Glutamatergic neuron (in vitro differentiated cells): ENCODE data around the gene ANO9. TPM values are rescaled to one million over a fixed set of nuclear protein-coding genes. Genes with fewer than 3 reads are reported as not detected.

ENCODE experiments used
- DNase-seq: peaks from one replicate; pipeline ENCODE4 v3.0.0; 2022
- H3K27ac Mint-ChIP-seq: one replicate; pipeline ENCODE4 v1.8.0; 2020; ENCODE audit warnings: mild to moderate bottlenecking, mixed read lengths, inconsistent platforms; ENCODE audit not compliant: unreplicated experiment
- H3K27me3 Mint-ChIP-seq: one replicate; pipeline ENCODE4 v1.8.0; 2020; ENCODE audit warnings: mild to moderate bottlenecking, moderate library complexity, mixed read lengths, inconsistent platforms; ENCODE audit not compliant: unreplicated experiment
- H3K36me3 Mint-ChIP-seq: one replicate; pipeline ENCODE4 v1.8.0; 2020; ENCODE audit warnings: mild to moderate bottlenecking, mixed read lengths, inconsistent platforms; ENCODE audit not compliant: unreplicated experiment
- H3K4me1 Mint-ChIP-seq: one replicate; pipeline ENCODE4 v1.8.0; 2020; ENCODE audit warnings: mild to moderate bottlenecking, low read depth, mixed read lengths, inconsistent platforms; ENCODE audit not compliant: unreplicated experiment
- H3K4me3 Mint-ChIP-seq: one replicate; pipeline ENCODE4 v1.8.0; 2020; ENCODE audit warnings: mild to moderate bottlenecking, mixed read lengths, inconsistent platforms; ENCODE audit not compliant: unreplicated experiment
- H3K9me3 Mint-ChIP-seq: one replicate; pipeline ENCODE4 v1.8.0; 2020; ENCODE audit warnings: mild to moderate bottlenecking, moderate library complexity, mixed read lengths, inconsistent platforms; ENCODE audit not compliant: unreplicated experiment
- total RNA-seq: library from RNA; stranded (reverse); fragmentation: NEBNext Ultra II Directional; extraction: Animal tissue kit (Norgen Biotek cat#: 25700); gene quantifications from one replicate; pipeline ENCODE4 v1.2.1, GENCODE V29; 2021; ENCODE audit not compliant: unreplicated experiment
- TF ChIP-seq, protein P1 (sequence below): fragments of 200-600 bp; sonication (generic); IDR thresholded peaks from one replicate; pipeline ENCODE4 v1.5.0; 2021; ENCODE audit not compliant: partially characterized antibody, unreplicated experiment

The ANO9 gene
- total RNA-seq, 1 donor from 2014 or later, result 1.8 TPM

DNA sequence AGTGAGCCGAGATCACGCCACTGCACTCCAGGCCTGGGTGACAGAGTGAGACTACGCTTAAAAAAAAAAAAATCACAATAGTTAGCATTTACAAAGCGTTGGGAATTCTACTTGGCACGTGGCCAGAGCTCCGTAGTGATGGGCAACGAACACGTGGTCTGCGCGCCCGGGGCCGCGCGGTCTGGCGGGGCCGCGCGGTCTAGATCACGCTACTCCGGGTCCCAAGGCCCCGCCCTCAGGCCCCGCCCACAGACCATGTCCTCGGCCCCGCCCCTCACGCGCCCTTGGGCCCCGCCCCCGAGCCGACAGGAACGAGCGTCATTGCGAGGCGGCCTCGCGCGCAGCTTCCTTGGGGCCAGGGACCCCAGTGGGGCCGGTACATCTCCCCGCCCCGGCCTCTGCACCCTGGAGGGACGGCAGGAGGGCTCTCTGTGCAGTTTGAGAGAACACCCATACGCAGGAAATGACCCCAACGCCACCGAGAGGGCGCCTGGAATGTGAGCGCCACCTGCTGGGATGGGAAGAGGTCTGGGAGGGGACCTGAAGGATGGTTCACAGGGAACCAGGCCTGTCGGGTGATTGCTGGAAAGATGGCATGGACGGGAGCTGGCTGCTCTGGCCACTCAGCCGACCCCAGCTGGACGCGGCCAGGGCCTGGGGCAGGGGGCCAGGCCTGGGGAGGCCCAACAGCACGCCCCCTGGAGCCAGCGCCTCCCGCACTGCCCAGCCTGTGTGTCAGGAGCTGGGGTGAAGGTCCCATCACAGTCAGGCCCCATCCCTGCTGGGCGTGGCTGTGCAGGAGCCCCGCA is 6.3 kb upstream of the ANO9 start:
- Mint-ChIP-seq H3K4me3 (peak overlapping the region; percentile 77), H3K27ac (peak overlapping the region; percentile 86), H3K4me1 (peaks cover 13% of the 10 kb centered on the region), H3K27me3 (peaks cover 13% of the 10 kb centered on the region), H3K36me3 (no peaks in the 10 kb centered on the region), H3K9me3 (peaks cover 7% of the 10 kb centered on the region)
- TF ChIP-seq, protein P1, sequence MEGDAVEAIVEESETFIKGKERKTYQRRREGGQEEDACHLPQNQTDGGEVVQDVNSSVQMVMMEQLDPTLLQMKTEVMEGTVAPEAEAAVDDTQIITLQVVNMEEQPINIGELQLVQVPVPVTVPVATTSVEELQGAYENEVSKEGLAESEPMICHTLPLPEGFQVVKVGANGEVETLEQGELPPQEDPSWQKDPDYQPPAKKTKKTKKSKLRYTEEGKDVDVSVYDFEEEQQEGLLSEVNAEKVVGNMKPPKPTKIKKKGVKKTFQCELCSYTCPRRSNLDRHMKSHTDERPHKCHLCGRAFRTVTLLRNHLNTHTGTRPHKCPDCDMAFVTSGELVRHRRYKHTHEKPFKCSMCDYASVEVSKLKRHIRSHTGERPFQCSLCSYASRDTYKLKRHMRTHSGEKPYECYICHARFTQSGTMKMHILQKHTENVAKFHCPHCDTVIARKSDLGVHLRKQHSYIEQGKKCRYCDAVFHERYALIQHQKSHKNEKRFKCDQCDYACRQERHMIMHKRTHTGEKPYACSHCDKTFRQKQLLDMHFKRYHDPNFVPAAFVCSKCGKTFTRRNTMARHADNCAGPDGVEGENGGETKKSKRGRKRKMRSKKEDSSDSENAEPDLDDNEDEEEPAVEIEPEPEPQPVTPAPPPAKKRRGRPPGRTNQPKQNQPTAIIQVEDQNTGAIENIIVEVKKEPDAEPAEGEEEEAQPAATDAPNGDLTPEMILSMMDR, result peak; percentile 74
- peak; percentile 96 for DNase-seq

DNA sequence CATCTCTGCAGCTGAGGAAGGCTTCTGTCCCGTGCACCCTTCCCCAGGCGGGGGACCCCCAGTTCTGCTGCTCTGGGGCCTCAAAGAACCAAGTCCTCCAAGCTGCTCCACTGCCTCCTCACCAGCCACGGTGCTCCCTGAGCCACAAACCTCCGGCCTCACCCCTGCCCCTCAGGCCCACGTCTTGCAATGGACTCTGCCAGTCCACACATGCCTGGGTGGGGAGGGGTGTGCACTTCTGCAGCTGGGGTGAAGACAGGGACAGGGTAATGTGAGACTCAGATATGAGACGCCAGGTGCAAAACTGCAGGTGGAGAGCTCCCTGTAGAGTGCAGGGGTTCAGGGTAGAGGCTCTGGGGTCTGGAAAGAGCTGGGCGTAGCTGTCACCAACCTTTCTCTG is 5.1 kb upstream of the ANO9 start:
- TF ChIP-seq, protein P1, result no peak
- Mint-ChIP-seq H3K9me3 (peaks cover 7% of the 10 kb centered on the region), H3K4me1 (peaks cover 9% of the 10 kb centered on the region), H3K27me3 (peaks cover 9% of the 10 kb centered on the region), H3K4me3 (no peak overlapping the region), H3K27ac (no peak overlapping the region), H3K36me3 (no peaks in the 10 kb centered on the region)
- DNase-seq, result no peak

DNA sequence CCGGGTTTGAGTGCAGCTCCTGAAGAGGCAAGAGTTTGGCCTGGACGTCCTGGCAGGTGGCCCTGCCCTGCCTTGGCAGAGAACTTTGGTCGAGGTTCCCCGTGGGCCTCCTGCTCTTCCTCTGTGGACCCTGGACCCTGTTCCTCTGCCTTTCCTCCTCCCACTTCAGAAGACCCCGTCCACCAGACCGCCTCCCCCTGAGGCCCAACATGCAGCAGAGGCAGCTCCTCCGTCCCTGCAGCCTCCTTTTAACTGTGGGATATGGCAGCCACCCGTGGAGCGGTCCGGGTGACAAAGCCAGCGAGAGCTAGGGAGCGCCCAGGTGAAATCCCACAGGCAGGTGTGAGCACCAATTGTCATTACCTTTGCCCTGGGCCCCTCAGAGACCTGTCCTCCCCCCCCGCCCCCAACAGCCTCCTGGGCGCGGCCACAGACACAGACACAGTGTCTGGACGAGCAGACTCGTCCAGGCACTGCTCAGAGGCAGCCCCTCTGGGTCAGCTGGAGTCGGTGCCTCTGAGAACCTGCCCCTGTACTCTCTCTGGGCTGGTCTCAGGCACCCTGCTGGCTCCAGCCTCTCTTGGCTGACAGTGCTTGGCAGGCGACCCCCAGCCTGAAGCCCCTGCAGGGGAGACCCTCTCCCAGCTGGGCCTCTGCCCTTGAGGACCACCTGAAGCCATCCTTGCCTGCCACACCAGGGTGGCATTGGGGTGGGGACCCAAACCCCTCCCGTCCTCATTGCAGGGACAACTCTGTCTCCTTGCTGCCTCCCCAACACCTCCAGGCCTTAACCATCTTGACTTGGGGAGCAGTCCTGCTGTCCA is 4.2 kb upstream of the ANO9 start:
- Mint-ChIP-seq H3K4me3 (no peak overlapping the region), H3K36me3 (no peaks in the 10 kb centered on the region), H3K9me3 (peaks cover 6% of the 10 kb centered on the region), H3K27me3 (peaks cover 6% of the 10 kb centered on the region), H3K4me1 (peaks cover 4% of the 10 kb centered on the region), H3K27ac (no peak overlapping the region)
- TF ChIP-seq, protein P1, result no peak
- no peak for DNase-seq

DNA sequence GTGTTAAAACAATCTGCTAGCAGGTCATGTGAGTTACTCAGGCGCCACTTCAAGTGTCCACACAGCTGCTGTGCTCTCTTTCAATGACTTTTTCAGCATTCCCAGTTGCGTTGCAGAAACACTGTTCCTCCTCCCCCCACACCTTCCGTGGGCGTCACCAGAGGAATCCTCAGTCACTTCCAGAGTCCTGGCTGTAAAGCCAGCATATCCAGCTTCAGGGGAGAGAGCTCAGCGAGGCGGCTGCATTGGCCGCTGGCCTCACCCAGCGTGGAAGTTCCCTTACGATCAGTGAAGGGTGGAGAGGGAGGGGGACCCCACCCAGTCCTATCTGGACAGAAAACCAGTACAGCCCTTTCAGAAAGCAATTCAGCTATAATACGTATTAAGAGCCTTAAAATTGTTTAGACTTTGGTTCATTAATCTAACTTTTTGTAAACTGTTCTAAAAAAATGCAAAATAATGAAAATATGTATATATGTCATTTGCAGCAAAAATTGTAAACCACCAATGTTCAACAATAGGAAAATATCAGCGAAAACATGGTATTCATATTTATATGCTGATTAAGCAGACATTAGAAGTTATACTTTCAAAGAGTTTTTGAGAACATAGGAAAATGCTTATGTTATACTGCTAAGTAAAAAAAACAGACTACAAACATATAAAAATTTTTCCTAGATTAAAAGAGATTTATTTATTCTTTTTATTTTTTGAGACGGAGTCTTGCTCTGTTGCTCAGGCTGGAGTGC is 2.8 kb upstream of the ANO9 start:
- no peak overlapping the region for H3K4me3 Mint-ChIP-seq
- TF ChIP-seq, protein P1, result no peak
- no peak for DNase-seq
- H3K27ac Mint-ChIP-seq, result no peak overlapping the region
- no peaks in the 10 kb centered on the region for H3K36me3 Mint-ChIP-seq
- H3K9me3 Mint-ChIP-seq, result peaks cover 4% of the 10 kb centered on the region
- peaks cover 4% of the 10 kb centered on the region for H3K27me3 Mint-ChIP-seq
- peaks cover 4% of the 10 kb centered on the region for H3K4me1 Mint-ChIP-seq
